ENCODE results near the gene GPD1.

- TF ChIP-seq CTCF (IDR thresholded peaks at IDR 0.05) (no peak), EZH2phosphoT487 (IDR thresholded peaks at IDR 0.05) (no peak), EZH2 (IDR thresholded peaks at IDR 0.05) (no peak)
Measured at GRCh38 chr12:50127546-50127945, 23.7 kb downstream of the GPD1 start.
